Astrocyte (in vitro differentiated cells and primary cell): ENCODE measurements around the gene TOX3.

Experiments used
- EZH2 ChIP-seq: IDR thresholded peaks from 2 replicates; pipeline ENCODE4 v1.6.1; 2012; ENCODE audit warnings: mild to moderate bottlenecking, low read length, inconsistent platforms; ENCODE audit not compliant: insufficient read depth
- TF ChIP-seq, protein P1 (sequence below): IDR thresholded peaks from 2 replicates; pipeline ENCODE4 v1.5.1; 2011; ENCODE audit warnings: low read depth, mild to moderate bottlenecking, inconsistent platforms, low read length, moderate library complexity; ENCODE audit not compliant: insufficient read depth

DNA sequence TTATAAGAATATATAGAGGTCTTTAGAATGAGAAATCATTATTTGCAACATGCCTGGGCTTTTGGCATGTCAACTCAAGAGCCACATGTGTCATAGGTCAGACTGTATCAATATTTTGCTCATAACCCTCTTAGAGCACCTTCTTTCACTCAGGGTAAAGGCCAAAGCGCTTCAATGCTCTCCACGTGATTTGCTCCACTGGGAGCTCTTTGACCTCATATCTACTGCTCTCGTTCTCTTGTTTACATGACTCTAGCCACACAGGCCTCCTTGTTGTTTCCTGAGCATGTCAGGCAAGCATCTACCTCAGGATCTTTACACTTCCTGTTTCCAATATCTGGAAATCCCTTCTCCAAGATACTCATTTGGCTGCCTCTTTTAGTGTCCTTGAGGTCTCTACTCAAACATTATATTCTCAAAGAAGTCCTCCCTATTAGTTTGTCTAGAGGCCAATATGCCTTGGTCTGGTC lies 148.4 kb downstream of the TOX3 start:
- TF ChIP-seq EZH2: no peak
- TF ChIP-seq, protein P1, sequence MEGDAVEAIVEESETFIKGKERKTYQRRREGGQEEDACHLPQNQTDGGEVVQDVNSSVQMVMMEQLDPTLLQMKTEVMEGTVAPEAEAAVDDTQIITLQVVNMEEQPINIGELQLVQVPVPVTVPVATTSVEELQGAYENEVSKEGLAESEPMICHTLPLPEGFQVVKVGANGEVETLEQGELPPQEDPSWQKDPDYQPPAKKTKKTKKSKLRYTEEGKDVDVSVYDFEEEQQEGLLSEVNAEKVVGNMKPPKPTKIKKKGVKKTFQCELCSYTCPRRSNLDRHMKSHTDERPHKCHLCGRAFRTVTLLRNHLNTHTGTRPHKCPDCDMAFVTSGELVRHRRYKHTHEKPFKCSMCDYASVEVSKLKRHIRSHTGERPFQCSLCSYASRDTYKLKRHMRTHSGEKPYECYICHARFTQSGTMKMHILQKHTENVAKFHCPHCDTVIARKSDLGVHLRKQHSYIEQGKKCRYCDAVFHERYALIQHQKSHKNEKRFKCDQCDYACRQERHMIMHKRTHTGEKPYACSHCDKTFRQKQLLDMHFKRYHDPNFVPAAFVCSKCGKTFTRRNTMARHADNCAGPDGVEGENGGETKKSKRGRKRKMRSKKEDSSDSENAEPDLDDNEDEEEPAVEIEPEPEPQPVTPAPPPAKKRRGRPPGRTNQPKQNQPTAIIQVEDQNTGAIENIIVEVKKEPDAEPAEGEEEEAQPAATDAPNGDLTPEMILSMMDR: no peak
